Stimulated activated CD4-positive, alpha-beta T cell treated with anti-CD3 and anti-CD28 coated beads, Interleukin-2, amount 100 ng/mL, for 4 hours (primary cell): ENCODE results near the gene PDCD6IP.
"Not testable (repeated sequence)": the region's sequence is repeated elsewhere in the genome, so short reads cannot be mapped to it uniquely, and the experiment has no call there.

ENCODE experiments used
- DNase-seq: peaks from one replicate; pipeline ENCODE4 v3.0.0-alpha.2; 2020; ENCODE audit warnings: low read depth

The PDCD6IP gene, protein sequence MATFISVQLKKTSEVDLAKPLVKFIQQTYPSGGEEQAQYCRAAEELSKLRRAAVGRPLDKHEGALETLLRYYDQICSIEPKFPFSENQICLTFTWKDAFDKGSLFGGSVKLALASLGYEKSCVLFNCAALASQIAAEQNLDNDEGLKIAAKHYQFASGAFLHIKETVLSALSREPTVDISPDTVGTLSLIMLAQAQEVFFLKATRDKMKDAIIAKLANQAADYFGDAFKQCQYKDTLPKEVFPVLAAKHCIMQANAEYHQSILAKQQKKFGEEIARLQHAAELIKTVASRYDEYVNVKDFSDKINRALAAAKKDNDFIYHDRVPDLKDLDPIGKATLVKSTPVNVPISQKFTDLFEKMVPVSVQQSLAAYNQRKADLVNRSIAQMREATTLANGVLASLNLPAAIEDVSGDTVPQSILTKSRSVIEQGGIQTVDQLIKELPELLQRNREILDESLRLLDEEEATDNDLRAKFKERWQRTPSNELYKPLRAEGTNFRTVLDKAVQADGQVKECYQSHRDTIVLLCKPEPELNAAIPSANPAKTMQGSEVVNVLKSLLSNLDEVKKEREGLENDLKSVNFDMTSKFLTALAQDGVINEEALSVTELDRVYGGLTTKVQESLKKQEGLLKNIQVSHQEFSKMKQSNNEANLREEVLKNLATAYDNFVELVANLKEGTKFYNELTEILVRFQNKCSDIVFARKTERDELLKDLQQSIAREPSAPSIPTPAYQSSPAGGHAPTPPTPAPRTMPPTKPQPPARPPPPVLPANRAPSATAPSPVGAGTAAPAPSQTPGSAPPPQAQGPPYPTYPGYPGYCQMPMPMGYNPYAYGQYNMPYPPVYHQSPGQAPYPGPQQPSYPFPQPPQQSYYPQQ

DNA sequence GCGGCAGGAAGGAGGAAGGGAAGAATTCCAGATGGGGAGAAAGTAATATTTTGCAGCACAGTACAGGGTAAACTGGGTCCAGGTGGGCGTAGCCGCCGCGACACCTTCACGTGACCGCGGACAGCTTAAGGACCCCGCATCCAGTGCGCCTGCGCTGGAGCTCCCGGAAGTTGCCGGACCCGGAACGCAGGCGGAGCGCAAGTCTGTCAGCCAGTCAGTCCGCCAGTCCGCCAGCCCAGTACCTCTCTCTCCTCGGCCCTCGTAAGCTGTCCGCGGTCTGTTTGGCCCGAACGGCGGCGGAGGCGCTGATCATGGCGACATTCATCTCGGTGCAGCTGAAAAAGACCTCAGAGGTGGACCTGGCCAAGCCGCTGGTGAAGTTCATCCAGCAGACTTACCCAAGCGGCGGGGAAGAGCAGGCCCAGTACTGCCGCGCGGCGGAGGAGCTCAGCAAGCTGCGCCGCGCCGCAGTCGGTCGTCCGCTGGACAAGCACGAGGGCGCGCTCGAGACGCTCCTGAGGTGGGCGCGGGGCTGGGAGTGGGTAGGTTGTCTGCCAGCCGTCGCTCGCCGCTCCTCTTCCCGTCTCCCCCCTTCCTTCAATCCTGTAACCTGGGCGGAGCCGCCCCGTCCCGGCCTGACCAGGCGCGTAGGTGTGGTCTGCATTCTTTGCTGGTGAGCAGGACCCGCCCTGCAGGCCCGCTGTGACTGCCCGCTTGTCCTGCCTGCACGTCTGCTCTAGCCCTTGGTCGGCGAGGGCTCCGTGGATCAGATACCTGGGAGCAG, at the start of gene PDCD6IP:
Gene PDCD6IP, plus strand, starts transcription at position 213 of the 784 bp plus-strand sequence. Its CDS starts 99 bp downstream, at position 312.
- DNase-seq: peak; percentile 81

DNA sequence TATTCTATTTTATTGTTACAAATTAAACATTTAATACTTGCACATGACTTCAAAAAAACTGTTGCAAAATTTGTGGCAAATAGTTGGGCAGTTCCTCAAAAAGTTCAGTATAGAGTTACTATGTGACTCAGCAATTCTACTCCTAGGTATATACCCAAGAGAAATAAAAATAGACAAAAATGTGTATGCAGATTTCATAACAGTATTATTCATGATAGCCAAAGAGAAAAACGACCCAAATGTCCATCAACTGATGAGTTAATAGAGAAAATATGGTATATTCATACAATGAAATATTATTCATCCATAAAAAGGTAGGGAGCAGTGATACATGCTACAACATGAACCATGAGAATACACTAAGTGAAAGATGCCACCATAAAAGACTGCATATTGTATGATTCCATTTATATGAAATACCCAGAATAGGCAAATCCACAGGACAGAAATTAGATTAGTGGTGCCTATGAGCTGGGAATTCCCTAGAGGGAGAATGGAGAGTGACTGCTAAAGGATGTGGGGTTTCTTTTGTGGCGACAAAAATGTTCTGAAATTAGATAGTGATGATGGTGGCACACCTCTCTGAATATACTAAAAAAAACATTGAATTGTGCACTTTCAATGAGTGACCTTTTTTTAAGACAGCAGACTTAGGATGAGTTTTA, 48.8 kb upstream of the PDCD6IP start:
- no peak for DNase-seq

DNA sequence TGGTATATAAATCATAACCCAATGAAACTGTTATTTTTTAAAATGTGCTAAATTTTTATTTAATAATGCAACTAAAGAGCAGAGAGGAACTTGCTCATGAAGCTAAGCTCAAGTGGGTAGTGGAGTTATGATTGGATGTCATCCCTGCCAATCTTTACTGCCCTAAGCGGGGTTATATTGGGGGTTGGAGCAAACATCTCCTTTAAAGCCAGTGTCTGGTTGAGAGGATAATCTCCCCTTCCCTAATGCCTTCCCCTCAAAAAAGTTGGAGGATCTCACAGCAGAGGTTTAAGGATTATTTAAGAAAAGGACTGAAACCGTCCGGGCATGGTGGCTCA, 48.2 kb upstream of the PDCD6IP start:
- DNase-seq: no peak

DNA sequence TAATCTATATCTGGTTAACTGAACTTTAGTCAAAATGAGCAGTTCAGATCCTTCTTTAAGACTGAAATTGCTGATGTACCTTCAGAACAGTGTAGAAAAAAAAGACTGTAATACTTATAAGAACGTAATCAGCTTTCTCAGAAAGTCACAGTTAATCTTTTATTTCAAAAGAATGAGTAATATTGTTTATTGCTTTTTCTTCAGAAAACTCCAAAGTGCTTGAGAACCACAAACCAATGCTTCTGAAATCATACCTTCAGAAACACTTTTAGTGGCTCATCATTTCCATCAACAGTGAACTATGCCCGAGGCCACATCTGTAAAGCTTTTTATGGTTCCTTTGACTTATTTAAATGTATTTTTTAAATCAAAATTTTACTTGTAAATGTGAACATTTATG, 47.1 kb upstream of the PDCD6IP start:
- DNase-seq: no peak

DNA sequence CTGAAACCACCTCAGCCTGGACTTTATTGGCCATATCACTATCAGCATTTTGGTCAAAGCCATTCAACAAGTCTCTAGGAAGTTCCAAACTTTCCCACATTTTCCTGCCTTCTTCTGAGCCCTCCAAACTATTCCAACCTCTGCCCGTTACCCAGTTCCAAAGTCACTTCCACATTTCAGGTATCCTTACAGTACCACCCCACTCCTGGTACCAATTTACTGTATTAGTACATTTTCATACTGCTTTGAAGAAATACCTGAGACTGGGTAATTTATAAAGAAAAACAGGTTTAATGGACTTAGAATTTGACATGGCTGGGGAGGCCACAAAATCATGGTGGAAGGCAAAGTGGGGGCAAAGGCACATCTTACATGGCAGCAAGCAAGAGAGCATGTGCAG, 44.0 kb upstream of the PDCD6IP start:
- not testable (repeated sequence) for DNase-seq

DNA sequence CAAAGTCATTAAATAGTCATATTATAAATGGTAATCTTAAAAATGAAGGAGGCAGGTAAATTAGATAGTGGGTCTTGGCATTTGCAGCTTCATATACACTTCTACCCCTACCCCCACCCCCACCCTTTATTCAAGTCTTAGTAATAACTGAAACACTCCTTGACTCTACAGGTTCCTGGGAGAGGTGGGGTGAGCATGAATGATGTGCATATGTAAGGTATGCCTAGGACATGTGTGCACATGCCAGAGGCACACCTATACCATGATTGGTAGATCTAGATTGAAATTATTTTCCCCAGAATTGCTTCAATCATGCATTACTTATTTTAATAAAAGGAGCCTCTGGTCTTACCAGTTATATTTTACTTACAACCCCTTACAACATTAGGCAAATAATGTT, 40.1 kb upstream of the PDCD6IP start:
- DNase-seq: no peak

DNA sequence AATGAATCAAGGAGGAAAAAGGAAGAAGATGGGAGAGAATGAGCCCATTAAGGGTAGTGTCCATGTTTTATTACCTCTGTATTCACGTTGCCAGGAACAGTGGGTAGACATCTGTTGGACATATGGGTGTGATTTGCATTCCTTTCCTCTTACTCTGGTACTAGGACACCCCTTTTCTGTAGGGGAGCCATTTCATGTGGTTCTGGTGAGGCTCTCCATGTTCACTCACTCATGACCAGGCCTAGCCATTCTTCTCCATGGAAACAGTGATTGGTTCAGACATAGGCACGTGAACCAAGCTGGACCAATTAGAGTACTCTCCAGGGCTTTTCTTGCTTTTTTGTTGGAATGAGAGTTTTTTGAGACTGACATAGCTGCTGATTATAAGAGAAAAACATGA, 39.6 kb upstream of the PDCD6IP start:
- DNase-seq: no peak

DNA sequence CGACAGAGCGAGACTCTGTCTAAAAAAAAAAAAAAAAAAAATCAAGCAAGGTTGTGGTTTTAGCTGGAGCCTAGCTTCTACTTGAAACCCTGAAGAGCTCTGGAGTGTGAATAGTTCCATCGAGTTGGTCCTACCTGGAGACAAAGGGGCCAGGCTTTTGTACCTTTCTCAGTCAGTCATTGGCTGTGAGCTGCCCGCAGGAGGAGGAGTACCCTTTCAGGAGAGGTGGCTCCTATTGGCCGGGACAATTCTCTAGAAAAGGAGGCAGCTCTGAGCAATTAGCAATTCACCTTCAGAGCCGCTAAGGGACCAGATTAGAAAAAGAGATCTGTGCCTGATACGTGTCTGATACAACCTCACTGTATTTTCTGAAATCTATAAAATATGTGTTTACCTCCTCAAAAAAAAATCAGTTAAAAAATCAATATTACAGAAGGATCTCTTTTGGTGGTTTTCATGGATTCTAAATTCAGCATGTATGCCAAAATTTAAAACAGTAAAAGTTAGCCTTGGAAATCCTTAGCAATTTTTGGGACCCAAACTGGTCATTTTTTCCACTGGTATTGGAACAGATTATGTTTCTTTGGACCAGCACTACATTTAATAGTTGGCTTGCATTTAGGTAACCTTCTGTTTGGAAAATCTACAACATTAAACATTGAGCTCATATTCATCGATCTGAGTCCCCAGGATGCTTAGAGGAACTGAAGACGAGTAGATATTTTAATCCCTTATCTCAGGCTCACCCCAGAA, 29.7 kb upstream of the PDCD6IP start:
- no peak for DNase-seq

DNA sequence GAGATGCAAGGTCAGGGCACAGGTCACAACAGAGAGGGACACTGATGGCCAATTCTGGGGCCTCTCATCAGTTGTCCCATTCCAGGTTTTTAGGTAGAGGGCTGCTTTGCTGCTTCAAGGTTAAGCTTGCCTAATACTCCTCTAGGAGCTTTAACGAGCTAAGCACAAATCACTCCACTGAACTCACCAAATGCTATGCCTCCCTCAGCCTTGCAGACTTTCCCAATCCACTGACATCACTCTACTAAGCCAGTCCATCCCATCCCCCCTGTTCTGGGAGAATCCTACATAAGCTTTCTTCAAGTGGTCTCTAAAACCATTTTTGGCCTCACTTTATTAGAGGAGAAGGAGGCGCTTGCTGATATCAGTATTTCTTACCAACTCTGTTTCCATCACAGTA, 24.8 kb upstream of the PDCD6IP start:
- DNase-seq: no peak

DNA sequence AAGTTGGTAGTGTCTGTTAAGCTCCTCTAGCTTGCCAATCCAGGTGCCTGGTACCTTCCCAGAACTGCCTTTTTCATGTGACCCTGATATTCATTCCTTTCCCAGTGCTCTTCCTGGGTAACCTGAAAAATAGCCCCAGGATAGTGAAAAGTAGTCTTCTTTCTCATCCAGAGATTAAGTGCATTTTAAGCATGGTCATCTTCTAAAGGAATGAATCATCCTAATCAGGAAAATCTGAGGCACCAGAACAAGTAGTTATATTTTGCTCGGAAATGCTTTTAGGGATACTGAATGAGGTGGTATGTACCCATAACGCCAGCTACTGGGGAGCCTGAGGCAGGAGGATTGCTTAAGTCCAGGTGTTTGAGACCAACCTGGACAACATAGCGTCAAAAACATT, 23.1 kb upstream of the PDCD6IP start:
- no peak for DNase-seq

DNA sequence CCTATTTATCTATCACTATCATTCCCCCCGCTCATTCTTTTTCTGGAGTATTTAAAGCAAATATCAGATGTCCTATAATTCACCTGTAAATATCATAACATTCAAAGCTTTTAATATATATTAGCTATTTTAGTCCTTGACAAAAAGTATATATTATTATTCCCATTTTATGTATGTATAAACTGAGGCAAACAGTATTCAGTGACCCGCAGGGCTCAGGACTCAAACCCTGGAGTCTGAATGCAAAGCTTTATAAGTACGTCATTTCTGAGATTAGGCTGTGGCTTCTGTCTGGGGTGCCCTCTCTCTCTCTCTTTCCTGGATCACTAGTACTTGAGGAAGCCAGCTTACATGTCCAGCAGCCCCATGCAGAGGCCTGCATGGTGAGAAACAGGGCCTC, 20.4 kb upstream of the PDCD6IP start:
- DNase-seq: no peak

DNA sequence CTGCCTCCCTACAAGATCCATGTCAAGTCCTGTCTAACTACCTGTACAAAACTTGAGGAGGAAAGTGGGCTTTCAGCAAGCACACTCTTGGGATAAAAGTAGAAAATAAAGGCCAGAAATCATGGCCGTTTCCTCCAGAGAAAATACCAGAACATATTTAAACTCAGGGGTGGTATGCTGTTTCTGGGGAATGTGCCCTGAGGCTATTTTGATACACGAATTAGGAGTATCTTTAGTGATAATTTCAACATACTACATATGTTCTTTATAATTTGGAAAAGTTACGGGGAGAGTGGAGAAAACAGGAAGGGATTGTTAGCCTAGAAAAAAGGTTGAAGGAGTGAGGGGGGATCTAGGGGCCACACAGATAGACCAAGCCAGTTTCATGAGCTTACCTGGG, 18.7 kb upstream of the PDCD6IP start:
- no peak for DNase-seq

DNA sequence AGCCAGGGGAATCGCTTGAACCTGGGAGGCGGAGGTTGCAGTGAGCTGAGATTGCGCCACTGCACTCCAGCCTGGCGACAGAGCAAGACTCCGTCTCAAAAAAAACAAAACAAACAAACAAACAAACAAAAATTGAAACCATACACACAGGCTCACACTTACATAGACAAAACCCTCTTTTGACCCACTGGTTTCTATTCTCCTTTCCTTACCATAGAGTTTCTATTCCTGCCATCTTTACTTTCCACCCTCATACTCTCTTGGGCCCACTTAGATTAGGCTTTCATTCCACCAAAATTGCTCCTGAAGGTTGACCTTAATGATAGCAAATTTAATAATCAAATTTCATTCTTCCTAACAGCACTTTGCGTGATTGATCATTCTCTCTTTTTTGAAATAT, 17.0 kb upstream of the PDCD6IP start:
- not testable (repeated sequence) for DNase-seq

DNA sequence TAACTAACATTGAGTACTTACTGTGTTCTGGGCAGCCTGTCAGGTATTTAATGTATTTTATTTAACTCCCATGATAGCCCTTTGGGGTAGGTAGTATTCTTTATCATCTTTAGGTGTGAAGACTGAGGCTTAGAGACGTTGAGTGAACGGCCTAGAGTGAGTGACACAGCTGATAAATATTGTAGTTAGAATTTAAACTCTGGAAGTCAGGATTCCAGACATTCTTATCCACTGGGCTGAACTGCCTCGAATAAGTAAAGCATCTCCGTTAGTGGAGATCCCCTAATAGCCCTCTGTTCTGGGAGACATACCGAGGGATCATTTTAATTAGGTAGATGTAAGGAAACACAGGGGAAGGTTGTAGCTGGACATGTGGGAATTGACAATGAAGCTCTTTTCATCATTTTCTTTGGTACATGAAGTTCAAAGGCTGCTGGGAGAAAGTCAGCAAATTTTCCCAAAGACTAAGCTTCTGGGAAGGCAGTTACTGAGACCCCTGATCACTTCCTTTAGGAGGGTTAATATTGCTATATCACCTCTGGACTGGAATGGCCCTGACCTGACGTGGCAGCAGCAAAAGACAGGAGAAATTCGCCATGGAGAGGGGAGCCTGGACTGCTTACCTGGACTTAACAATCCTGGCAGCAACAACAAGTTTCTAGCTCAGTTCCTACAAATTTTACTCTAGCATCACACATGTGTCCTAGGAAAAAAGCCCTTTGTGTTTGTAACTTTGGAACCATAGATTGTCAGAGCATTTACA, 11.7 kb upstream of the PDCD6IP start:
- no peak for DNase-seq

DNA sequence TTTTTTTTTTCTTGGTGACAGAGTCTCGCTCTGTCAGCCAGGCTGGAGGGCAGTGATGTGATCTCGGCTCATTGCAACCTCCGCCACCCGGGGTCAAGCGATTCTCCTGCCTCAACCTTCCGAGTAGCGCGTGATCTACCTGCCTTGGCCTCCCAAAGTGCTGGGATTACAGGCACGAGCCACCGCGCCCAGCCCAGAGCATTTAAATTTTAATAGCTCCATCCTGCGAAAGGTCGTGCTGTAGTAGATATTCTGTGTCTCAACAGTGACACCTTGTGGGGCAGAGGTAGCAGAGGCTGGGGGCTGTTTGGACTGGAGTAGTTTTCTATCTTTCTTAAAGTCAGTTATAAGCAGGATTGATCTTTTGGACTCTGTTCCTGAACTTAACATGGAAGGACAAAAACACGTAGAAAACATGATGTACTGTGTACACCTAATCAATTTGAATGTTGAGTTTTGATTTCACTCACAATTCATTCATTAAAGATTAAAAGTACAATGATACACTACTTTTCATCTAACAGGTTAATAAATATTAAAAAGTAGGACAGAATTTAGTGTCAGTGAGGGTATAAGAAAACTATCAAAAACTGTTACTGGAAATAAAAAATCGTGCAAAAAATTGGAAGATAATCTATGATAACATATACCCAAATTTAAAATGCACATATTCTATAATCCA, 11.0 kb upstream of the PDCD6IP start:
- peak; percentile 46 for DNase-seq

DNA sequence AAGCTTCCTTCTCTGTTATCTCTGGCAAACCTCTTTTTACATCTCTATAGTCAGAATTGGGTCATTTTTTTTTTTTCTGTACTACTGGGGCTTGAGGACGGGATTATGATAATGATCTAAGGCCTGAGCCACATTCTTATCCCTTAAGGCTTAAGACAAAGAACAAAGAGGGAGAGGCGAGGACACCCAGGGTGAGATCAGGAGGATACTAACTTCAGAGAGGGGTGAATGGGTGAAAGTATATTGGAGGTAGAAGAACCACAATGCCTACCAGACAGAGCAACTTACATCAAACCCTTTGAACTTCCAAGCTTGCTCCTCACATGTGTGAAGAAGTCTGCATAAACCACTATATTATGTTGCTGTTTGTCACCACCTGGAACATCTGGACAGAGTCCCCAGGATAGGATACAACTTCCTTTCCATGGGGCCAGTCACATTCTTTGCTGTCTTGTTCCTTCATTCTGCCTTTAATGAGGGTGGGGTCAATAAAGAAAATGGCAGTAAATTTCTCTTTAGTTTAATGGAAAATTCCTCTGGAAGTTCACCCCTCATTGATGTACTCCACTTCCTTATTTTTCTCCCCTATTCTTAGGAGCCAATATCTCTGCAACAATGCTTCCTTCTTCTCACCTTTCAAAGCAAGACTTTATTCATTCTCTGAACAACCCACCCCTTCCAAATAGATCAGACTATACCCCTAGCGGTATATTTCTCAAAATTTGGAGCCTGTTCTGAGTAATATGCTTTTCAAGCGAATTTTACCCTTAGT, 9.1 kb upstream of the PDCD6IP start:
- no peak for DNase-seq

DNA sequence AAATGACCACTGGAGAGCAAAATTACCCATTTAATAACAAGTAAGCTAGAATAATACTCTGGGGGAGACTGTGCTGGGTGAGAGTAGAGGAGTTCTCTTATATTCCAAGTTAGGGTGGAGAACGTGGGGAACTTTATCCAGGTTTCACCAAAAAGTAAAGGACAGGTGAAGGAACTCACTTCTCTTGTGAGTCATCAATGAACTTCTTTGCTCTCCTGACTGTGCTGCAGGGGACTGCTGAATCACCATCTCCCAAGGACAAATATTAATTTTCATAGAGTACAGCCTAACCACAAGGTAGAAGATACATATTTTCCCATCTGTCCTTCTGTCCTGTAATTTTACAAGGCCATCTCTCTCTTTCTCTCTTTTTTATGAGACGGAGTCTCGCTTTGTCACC, 8.3 kb upstream of the PDCD6IP start:
- no peak for DNase-seq

DNA sequence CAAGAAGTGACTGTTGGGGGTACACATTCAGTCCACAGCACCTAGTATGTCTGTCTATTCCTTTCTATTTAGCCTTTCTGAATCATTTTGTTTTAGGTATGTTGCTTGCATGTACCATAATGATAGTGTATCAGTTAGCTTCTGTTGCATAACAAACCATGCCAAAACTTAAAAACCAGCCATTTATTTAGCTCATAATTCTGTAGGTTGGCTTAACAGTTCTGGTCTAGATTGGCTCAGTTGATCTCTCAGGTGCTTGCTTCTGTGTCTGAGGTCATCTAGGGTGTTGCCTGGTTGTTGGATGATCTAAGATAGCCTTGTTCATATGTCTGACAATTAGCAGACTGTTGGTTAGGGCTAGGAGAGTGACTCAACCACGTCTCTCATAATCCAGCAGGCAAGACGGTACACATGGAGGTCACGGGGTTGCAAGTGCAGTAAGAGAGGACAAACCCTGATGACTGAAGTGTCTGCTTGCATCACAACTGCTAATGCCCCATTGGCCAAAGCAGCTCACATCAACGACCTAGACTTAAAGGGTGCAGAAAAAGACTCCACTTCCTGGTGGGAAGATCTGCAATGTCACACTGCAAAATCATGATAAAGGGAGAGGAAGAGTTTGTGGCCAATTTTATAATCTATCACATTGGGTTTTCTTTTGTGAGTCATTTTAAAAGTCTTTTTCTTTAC, 6.8 kb upstream of the PDCD6IP start:
- DNase-seq: no peak
